Prostate gland (tissue), 2 donors: Measurements from ENCODE around the gene TOP3B.

Experiments used
- CTCF ChIP-seq, 4 experiments: fragments of 200-600 bp in 2 of 4; fragments of 450-650 bp in 2 of 4; sonication (generic) in 2 of 4; IDR thresholded peaks; 1 replicate in 3 of 4; 2 replicates in 1 of 4; pipeline ENCODE4 v1.5.1; 2016 to 2019; ENCODE audit warnings: antibody characterized with exemption in 4 of 4, mild to moderate bottlenecking in 2 of 4, moderate library complexity in 2 of 4
- POLR2A ChIP-seq: fragments of 450-650 bp; IDR thresholded peaks from one replicate; pipeline ENCODE4 v1.6.1; 2016; ENCODE audit warnings: antibody characterized with exemption, mild to moderate bottlenecking
- POLR2AphosphoS5 ChIP-seq: sonication (generic); formaldehyde crosslinking; IDR thresholded peaks from one replicate; pipeline ENCODE4 v1.6.1; 2017; ENCODE audit warnings: antibody characterized with exemption

- TF ChIP-seq POLR2AphosphoS5 (no peak), POLR2A (no peak), CTCF (IDR thresholded peaks at IDR 0.05) (no peak)
These were observed 37.9 kb upstream of the TOP3B start for GRCh38 chr22:22020425-22020852.
